HG03354 (cell line): ENCODE data around the gene NCKAP5.

ENCODE experiments used
- ATAC-seq: cut with Tn5 transposase; IDR thresholded peaks from one replicate; pipeline ENCODE4 v1.9.1; 2021; ENCODE audit warnings: mild to moderate bottlenecking; ENCODE audit not compliant: unreplicated experiment, poor library complexity, severe bottlenecking

Gene NCKAP5

DNA sequence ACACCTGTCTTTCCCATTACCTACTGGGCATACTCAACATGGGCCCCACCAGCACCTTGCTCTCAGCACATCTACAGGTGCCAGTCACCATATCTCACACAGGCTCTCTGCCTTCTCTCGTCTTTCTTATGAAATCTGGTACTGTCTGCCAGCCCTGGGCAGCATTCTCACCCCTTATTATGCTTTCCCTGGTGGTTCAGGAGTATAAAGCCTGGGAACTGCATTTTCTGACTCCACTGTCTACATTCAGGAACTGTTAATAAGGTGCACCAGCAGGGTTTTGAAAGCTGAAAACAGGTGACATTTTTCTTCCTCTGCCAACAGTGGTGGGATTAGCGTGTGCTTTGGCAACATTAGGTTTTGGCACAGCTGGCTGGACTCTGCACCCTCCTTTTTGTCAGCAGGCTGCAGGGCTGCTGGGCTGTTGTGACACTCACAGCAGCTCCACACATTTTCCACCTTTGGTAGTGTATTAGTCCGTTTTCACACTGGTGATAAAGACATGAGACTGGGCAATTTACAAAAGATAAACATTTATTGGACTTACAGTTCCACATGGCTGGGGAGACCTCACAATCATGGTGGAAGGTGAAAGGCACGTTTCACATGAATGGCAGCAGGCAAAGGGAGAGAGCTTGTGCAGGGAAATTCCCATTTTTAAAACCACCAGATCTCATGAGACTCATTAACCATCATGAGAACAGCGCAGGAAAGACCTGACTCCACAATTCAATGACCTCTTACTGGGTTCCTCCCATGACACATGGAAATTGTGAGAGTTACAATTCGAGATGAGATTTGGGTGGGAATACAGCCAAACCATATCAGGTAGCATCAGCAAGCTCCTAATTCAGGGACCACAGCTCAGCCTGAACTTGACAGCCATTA is 555.2 kb downstream of the NCKAP5 start:
- ATAC-seq: no peak

DNA sequence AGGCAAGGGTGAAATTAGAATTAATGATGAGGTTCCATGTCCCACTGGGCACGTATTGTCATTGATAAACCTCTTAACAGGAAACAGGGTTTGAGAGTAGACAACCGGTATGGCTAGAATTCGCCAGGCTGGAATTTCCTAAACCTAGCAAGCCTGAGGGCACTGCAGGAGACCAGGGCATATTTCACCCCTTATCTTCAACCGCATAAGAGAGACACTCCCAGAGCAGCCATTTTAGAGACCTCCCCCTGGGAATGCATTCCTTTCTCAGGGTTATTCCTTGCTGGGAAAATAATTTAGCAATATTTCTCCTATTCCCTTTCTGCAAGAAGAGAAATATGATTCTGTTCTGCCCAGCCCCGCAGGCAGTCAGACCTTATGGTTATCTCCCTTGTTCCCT is 563.6 kb downstream of the NCKAP5 start:
- ATAC-seq: no peak

DNA sequence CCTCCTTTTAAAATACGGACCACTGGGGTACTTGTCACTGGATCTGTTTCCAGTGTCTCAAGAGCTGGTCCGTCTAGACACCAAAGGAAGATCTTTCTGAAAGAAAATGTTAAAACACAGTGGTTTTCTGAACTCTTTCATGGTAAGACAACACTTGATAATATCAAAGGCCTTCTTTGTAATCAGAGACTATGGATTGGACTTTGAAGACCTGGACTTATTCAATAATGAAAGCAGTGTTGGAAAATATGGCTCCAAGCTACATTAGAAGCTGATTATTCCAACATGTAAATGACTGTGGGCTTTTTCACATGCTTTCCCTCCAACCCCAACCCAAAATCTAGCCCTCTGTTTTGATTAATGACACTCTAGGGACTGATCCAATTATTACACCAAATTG is 568.8 kb downstream of the NCKAP5 start:
- ATAC-seq: no peak

DNA sequence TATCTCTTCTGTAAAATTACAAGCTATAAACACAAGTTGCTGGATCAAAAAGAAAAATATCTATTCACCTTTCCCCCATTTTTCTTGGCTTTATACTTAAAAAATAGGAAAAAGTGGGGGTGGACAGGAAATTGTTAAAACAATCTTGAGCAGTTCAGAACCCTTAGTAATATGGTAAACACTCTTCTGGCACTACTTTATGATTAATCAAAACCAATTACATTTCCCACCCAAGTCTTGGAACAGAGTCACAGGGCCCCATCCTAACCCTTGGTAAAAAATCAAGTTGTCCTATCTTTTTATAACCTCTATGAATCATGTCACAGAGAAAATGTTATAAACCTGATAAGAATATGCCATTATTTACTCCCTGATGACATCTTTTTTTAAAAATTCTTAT is 570.0 kb downstream of the NCKAP5 start:
- ATAC-seq: no peak

DNA sequence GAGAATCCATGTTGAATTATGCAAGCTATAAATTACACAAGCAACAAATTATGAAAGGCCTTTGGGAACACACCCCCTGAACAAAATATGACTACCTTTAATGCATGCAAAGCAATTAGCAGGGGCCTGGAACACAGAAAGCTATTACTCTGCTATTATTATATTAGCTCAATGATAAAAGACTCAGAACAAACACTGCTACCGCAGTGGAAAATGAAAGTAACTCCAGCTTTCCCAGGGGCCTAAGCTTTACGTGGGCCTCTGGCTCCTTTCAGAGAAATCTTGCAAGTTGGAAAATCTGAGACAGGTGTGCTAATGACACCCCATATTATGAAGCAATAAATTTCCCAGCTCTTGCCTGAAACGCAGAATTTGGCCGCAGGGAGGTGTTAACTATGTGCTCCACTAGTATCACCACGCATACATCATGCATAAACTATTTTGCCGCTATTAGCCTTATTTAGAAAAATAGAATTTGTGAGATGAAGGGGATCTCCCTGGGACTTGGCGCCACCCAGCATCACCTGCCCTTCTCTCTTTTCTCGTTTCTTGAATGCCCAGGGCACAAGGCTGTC is 576.7 kb downstream of the NCKAP5 start:
- ATAC-seq: no peak

DNA sequence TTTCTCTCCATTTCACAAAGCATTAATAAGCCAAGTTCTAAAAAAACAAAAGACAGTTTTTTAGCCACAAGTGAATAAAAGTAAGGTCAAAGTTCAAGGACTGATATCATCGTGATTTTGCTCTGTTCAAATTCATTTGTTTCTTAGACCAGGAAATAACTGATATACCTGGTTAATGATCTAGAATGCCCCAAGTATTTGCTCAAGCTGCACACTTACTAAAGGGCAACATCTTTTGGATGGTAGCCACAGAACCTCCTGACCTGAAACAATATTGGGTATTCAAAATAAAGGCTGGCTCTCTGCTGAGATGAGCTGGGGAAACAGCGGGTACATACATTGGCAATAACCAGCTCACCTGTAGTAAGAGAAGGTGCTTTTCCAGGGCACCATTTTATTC is 583.5 kb downstream of the NCKAP5 start:
- ATAC-seq: no peak

DNA sequence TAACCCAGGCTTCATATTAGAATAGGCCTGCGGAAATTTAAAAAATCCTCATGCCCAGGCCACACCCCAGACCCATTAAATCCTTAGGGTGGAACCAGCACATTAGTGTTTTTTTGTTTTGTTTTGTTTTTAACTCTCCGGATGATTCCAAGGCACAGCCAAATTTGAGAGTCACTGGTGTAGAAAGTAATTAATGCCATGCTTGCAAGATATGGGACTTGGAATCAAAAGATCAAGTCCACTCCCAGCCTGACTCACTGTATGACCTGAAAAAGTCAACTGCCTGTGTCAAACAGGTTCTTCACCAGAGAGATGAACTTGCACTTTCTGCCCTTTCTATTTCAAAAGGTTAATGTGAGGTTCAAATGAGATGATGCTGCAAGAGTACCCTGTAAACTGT is 588.0 kb downstream of the NCKAP5 start:
- no peak for ATAC-seq

DNA sequence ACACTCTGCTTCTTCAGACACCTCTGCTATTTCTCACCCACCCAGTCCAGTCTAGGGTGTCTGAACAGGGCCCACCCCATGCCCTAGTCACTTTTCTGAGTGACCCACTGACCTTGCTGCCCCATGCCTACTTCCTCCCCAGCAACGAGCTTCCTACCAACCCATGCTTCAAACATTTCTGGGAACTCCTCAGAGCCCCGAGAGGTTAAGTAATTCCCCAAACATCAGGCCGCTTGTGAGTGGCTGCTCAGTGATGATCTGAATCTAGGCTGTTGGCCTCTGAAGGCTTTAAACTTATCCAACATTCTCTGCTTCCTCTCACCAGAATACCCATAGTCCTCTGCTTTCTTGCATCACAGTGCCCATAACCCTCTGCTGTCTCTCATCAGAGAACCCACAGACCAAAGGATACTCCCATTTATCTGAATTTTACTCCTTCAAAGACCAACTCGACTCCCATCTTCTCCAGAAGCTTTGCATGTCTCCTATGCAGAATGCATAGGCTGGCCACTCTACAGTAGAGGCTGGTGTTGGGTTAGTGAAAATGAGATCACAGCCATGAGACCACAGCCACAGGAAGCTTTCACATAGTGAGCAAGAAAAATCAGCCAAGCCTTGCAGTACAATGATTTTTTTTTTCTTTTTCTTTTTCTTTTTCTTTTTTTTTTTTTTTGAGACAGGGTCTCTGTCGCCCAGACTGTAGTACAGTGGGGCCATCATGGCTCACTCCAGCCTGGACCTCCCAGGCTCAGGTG is 588.7 kb downstream of the NCKAP5 start:
- ATAC-seq: peak; percentile 60

DNA sequence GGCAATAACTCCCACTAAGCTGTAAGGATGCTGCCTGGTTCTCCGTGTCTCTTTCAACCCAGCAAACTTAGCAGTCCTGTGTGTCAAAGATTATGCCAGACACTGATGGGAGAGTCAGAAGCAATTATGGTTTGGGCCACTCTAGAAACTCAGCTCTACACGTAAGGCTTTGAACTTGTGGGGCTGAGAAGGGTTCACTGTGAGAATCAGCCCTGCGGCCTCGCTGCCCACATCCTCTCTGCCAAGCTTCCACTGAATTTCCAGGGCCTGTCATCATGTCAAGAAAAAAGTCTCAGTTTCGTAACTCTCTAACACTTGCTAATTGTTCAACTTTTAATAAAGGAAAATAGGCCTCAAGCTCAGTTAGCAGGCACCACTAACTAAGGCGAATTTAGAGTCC is 589.4 kb downstream of the NCKAP5 start:
- ATAC-seq: no peak

DNA sequence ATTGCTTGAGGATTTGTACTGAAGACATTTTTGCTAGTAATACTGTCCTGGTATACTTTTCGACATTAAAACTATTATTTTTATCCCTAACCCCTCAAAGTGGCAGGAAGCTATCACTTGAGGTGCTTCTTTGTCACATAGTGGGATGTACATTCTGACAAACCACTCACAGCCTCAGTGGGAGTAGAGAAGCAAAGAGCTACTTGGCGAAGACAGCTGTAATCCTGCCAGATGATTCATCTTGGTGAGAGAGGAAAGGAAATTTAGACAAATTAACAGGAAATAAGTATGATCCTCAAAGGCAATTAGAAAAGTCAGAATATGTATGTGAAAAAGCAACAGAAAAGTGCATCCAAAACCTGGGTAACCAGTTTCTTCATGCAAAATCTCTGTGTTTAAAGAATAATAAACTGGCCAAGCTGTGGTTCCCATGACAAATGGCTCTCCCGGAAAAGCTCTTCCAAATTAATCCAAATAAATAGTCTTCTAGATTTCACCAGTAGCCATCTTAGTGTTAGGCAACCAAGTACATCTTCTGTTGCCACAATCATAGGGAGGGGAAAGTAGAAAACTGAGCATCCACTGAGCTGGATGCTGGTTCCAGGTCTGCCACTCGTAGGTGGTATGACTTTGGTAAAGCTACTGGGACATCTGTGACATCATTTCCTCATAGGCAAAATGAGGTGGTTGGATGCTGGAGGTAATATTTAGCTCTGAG is 590.3 kb downstream of the NCKAP5 start:
- ATAC-seq: no peak

DNA sequence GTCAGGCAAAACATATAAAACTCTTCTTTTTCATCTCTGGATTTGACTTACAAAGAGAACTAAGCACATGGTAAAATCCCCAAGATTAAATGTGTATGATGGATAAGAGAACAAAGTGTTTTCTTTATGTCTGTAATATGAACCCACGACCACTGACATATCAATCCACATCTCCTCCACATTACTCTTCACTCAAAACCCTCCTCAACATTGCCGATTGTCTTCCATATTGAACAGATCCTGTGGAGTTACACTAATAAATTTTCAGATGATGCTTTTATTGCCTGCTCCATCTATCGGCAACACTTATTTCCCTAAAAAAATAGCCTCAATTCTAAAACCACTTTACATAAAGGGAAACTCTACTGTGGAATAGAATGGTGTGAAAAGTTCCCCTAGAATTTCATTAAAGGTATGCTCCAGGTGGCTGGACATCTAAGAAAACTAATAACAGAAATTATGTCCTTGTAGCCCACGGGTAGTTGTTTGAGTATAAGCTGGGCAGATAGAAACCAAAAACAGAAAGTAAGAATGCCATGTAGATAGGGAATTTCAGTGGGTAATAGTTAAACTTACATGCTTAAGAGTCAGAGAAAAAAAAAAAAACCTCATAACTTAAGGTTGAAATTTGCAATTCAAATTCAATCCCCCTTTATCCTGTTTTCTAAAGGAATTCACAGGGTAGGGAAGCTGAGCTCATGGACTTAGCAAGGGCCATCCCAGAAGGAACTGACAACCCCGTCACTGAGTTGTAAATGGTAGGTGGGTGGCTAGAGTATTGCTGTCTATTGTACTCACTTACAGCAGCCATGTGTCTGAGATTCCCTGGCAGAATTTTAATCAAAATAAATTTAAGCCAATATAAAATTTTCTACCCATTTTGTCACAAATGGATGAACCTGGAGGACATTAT is 592.8 kb downstream of the NCKAP5 start:
- ATAC-seq: peak; percentile 47

DNA sequence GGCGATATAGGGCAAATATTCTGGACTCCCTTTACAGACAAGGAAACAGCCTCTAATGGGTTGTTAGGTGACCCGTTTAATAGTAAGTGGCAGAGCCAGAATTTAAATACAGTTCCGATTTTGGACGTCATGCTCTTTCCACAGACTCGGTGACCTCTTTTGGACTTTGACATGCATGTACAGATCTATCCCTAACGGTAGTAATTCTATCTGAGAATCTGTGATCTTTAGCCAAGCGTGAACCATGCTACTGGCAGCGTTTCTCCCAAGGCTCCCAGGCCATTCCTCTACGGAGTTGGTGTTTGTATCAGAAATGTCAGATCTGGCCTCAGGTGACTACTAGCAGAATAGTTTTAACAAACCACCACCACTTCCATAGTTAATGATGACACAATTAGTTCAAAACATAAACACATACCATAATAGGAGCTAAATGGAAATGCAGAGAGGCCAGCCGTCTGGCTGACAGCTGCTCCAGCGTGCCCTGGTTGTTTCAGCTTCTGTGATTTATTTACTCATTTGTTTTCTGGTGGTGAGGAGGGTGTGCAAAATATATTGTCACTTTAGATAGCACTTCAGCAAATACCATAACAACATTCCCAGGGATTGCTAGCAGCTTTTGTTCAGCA is 593.7 kb downstream of the NCKAP5 start:
- ATAC-seq: no peak

DNA sequence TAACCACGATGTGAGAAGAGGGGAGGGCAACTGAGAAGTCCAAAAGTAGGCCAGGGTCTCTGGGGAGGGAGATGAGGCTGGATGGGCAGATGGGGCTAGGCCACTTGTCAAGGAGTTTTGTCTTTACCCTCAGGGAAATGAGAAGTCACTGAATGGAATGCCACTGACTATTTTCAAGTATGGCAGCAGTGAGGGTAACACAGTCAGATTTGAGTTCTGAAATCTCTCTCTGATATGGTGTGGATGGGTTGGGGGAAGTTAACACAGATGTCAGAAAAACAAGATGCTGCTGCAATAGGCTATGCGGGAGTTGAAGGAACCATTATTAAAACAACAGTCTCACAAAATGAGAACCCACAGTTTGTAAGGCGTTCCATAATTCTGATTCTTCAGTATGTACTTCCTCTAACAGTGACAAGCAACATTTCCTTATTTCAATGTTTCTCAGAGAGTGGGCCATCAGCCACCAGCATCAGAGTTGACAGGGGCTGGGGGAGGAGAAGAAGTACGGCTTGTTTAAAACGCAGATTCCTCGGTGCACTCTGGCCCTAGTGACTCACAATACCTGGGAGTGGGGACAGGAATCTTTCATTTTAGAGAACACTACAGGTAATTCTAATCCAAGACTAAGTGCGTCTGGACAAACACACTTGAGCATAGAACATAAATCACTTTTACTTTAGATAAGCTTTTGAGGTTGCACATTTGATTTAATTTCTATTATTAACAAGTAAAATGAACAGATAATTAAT is 596.8 kb downstream of the NCKAP5 start:
- ATAC-seq: no peak

DNA sequence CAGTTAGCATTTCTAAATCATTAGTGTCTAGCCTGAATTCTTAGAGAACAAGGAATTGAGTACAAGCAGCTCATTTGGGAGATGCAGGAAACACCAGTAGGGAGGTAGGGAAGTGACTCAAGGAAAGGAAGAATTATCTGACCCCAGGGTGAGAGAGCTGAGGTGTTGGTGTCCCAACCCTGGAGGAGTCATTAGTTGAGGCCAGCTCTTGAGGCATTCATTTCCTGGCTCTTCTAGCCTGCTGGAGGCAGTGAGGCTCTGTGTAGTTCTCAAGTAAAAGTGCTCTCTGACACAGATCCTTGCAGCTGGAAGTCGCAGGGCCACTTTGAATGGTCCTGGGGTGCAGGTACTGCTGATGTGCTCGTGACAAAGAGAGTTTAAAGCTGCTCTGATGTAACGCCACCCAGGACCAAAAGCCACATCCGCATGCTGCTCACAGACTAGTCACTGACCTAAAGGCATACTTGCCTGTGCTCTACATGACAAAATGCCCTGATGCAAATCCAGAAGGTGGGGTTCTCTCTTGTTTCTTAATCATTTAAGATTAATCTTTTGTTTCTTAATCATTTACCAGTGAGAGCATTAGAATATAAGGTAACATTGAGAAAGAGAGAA is 598.8 kb downstream of the NCKAP5 start:
- no peak for ATAC-seq

DNA sequence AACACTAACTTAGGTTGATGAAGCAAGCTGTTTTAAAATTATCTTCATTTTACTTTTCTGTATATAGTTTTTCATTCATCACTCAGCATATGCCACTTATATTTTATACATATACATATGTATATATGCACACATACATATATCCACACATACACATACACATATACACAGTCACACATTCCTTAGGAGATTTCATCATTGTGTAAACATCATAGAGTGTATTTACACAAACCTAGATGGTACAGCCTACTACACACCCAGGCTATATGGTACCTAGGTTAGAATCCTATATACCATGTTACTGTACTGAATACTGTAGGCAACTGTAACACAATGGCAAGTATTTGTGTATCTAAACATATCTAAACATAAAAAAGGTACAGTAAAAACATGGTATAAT is 602.8 kb downstream of the NCKAP5 start:
- ATAC-seq: no peak

DNA sequence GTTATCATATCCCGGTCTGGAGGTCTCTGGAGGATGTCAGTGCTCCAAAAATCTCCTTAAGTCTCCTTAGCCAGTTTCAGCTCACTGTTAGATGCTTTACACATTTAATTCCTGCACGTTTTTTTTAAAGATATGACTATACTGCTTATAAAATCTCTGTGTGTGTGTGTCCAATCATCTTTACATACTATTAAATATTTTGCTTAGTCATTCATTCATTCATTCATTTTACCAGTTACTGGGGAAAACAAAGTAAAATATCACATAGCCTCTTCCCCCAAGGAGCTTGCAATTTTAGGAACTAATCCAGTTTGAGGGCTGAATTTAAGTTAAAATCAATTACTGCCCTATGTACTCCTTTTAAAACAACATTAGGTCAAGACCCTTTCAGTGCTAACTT is 605.1 kb downstream of the NCKAP5 start:
- ATAC-seq: no peak

DNA sequence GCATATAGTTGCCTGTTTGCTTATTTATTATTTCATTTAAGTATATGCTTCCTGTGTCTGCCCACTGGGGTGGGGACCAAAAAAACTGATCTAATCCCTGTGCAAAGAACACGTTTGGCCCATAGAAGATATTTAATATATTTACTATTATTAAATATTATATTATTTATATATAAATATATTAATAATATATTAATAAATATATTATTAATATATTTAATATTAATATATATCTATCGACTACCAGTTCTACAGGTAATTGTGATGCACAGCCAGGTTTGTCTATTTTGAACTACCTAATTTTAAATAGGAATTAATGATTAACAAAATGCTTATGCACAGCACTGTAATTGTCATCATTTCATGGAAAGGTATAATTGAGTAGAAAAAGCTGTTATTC is 609.4 kb downstream of the NCKAP5 start:
- no peak for ATAC-seq
